H9 (cell line): ENCODE measurements around the gene MOG. TPM values are rescaled to one million over a fixed set of nuclear protein-coding genes. Genes with fewer than 3 reads are reported as not detected.
A peak's percentile ranks its signal among the peaks of the same experiment; 100 is the strongest.

ENCODE experiments used
- DNase-seq: peaks from one replicate; pipeline ENCODE4 v3.0.0-alpha.2; 2017
- H2AFZ ChIP-seq: one replicate; pipeline ENCODE4 v1.6.1; 2013; ENCODE audit warnings: mild to moderate bottlenecking, low read length, control low read depth, moderate library complexity
- H2AK5ac ChIP-seq: 2 replicates; pipeline ENCODE4 v1.6.1; 2013; ENCODE audit warnings: low read length, control low read depth, mixed read lengths; ENCODE audit not compliant: insufficient read length
- H2BK120ac ChIP-seq: one replicate; pipeline ENCODE4 v1.6.1; 2013; ENCODE audit warnings: low read depth, mild to moderate bottlenecking, low read length, control low read depth, inconsistent platforms; ENCODE audit not compliant: poor library complexity, severe bottlenecking
- H2BK12ac ChIP-seq: 2 replicates; pipeline ENCODE4 v1.6.1; 2013; ENCODE audit warnings: low read length, control low read depth, mixed read lengths, low read depth; ENCODE audit not compliant: insufficient read length
- H2BK15ac ChIP-seq: 2 replicates; pipeline ENCODE4 v1.6.1; 2013; ENCODE audit warnings: low read depth, low read length, control low read depth
- H2BK20ac ChIP-seq: one replicate; pipeline ENCODE4 v1.6.1; 2013; ENCODE audit warnings: low read depth, mild to moderate bottlenecking, low read length, control low read depth, inconsistent platforms; ENCODE audit not compliant: poor library complexity, severe bottlenecking
- H2BK5ac ChIP-seq: 2 replicates; pipeline ENCODE4 v1.6.1; 2013; ENCODE audit warnings: low read length, control low read depth, mixed read lengths; ENCODE audit not compliant: insufficient read length
- H3K14ac ChIP-seq: 2 replicates; pipeline ENCODE4 v1.6.1; 2013; ENCODE audit warnings: low read length, control low read depth; ENCODE audit not compliant: insufficient read depth
- H3K18ac ChIP-seq: 2 replicates; pipeline ENCODE4 v1.6.1; 2013; ENCODE audit warnings: low read depth, mild to moderate bottlenecking, mixed read lengths, low read length, control low read depth; ENCODE audit not compliant: insufficient read length
- H3K23ac ChIP-seq: 2 replicates; pipeline ENCODE4 v1.6.1; 2013; ENCODE audit warnings: low read length, control low read depth, mixed read lengths, low read depth; ENCODE audit not compliant: insufficient read length
- H3K23me2 ChIP-seq: 2 replicates; pipeline ENCODE4 v1.6.1; 2013; ENCODE audit warnings: low read depth, mild to moderate bottlenecking, mixed read lengths, low read length, control low read depth; ENCODE audit not compliant: insufficient read length, poor library complexity, severe bottlenecking
- H3K27ac ChIP-seq: 2 replicates; pipeline ENCODE4 v1.5.1; 2013; ENCODE audit warnings: low read length, control low read depth, mixed read lengths, low read depth; ENCODE audit not compliant: insufficient read length
- H3K27me3 ChIP-seq: 2 replicates; pipeline ENCODE4 v1.6.1; 2013; ENCODE audit warnings: low read length, control low read depth, inconsistent platforms; ENCODE audit not compliant: insufficient read depth
- H3K4ac ChIP-seq: 2 replicates; pipeline ENCODE4 v1.6.1; 2013; ENCODE audit warnings: low read depth, mild to moderate bottlenecking, control low read depth, inconsistent platforms, low read length, moderate library complexity
- H3K4me1 ChIP-seq: 2 replicates; pipeline ENCODE4 v1.6.1; 2013; ENCODE audit warnings: low read length, control low read depth, inconsistent platforms; ENCODE audit not compliant: insufficient read depth
- H3K4me2 ChIP-seq: 2 replicates; pipeline ENCODE4 v1.6.1; 2013; ENCODE audit warnings: low read length, control low read depth, mixed read lengths; ENCODE audit not compliant: insufficient read length, insufficient read depth
- H3K56ac ChIP-seq: 2 replicates; pipeline ENCODE4 v1.6.1; 2013; ENCODE audit warnings: low read depth, mild to moderate bottlenecking, mixed read lengths, low read length, control low read depth; ENCODE audit not compliant: insufficient read length
- H3K79me1 ChIP-seq: 2 replicates; pipeline ENCODE4 v1.6.1; 2013; ENCODE audit warnings: low read depth, mild to moderate bottlenecking, moderate library complexity, low read length, control low read depth, inconsistent platforms; ENCODE audit not compliant: insufficient read depth, poor library complexity, severe bottlenecking
- H3K79me2 ChIP-seq: 2 replicates; pipeline ENCODE4 v1.6.1; 2013; ENCODE audit warnings: low read length, control low read depth, inconsistent platforms; ENCODE audit not compliant: insufficient read depth
- H3K9ac ChIP-seq: 2 replicates; pipeline ENCODE4 v1.6.1; 2013; ENCODE audit warnings: low read length, control low read depth, mixed read lengths; ENCODE audit not compliant: insufficient read length; ENCODE audit errors: extremely low read depth
- H3K9me3 ChIP-seq: one replicate; pipeline ENCODE4 v1.6.1; 2013; ENCODE audit warnings: low read depth, low read length, inconsistent platforms; ENCODE audit not compliant: control insufficient read depth
- H3T11ph ChIP-seq: one replicate; pipeline ENCODE4 v1.6.1; 2013; ENCODE audit warnings: mild to moderate bottlenecking, low read length, control low read depth, inconsistent platforms
- H4K20me1 ChIP-seq: one replicate; pipeline ENCODE4 v1.6.1; 2013; ENCODE audit not compliant: control insufficient read depth, insufficient read length, insufficient read depth
- H4K5ac ChIP-seq: 2 replicates; pipeline ENCODE4 v1.6.1; 2013; ENCODE audit warnings: low read depth, mild to moderate bottlenecking, mixed read lengths, low read length, control low read depth; ENCODE audit not compliant: insufficient read length
- H4K8ac ChIP-seq: replicated peaks from 2 replicates; pipeline ENCODE4 v1.6.1; 2013; ENCODE audit warnings: low read length, control low read depth, mixed read lengths, low read depth; ENCODE audit not compliant: insufficient read length
- H4K91ac ChIP-seq: 2 replicates; pipeline ENCODE4 v1.6.1; 2013; ENCODE audit warnings: low read depth, mild to moderate bottlenecking, moderate library complexity, mixed read lengths, low read length, control low read depth; ENCODE audit not compliant: insufficient read length
- H3K27ac Mint-ChIP-seq, 3 experiments: 2 replicates in 2 of 3; 3 replicates in 1 of 3; pipeline ENCODE4 v1.8.0; 2020 to 2021; ENCODE audit warnings: mixed read lengths in 3 of 3, mild to moderate bottlenecking in 1 of 3, moderate library complexity in 1 of 3
- H3K27me3 Mint-ChIP-seq: 2 replicates; pipeline ENCODE4 v1.8.0; 2021; ENCODE audit warnings: low read depth, mild to moderate bottlenecking, moderate library complexity, mixed read lengths
- H3K36me3 Mint-ChIP-seq, 3 experiments: 2 replicates in 2 of 3; 3 replicates in 1 of 3; pipeline ENCODE4 v1.8.0; 2020 to 2021; ENCODE audit warnings: low read depth in 3 of 3, mixed read lengths in 3 of 3; ENCODE audit not compliant: insufficient read depth in 1 of 3
- H3K4me1 Mint-ChIP-seq, 2 experiments: 2 replicates each; pipeline ENCODE4 v1.8.0; 2020; ENCODE audit warnings: mixed read lengths in 2 of 2
- H3K4me3 Mint-ChIP-seq, 2 experiments: 2 replicates in 1 of 2; 3 replicates in 1 of 2; pipeline ENCODE4 v1.8.0; 2020 to 2021; ENCODE audit warnings: mild to moderate bottlenecking in 2 of 2, mixed read lengths in 2 of 2, moderate library complexity in 1 of 2
- H3K9me3 Mint-ChIP-seq, 2 experiments: 2 replicates in 1 of 2; 3 replicates in 1 of 2; pipeline ENCODE4 v1.8.0; 2020; ENCODE audit warnings: mild to moderate bottlenecking in 2 of 2, mixed read lengths in 2 of 2, moderate library complexity in 1 of 2
- WGBS: extraction: QIAGEN DNeasy Blood & Tissue Kit; methylation state at CpG from one replicate; pipeline ENCODE4 v1.1.7; 2013; ENCODE audit warnings: missing lambda C conversion rate, low lambda C conversion rate, mixed read lengths; ENCODE audit not compliant: insufficient read length; ENCODE audit errors: extremely low coverage; 5-methylcytosine and 5-hydroxymethylcytosine counted together
- total RNA-seq: library from RNA; stranded (reverse); gene quantifications from 2 replicates; pipeline ENCODE4 v1.2.1, GENCODE V29; 2021
- TF ChIP-seq, protein P1 (sequence below): fragments of 200-600 bp; sonication (generic); conservative IDR thresholded peaks from 3 replicates; pipeline ENCODE4 v1.8.0; 2021; ENCODE audit warnings: antibody characterized with exemption, mild to moderate bottlenecking

The MOG gene
- total RNA-seq, 1 experiment from 2014 or later: 0.55 TPM

DNA sequence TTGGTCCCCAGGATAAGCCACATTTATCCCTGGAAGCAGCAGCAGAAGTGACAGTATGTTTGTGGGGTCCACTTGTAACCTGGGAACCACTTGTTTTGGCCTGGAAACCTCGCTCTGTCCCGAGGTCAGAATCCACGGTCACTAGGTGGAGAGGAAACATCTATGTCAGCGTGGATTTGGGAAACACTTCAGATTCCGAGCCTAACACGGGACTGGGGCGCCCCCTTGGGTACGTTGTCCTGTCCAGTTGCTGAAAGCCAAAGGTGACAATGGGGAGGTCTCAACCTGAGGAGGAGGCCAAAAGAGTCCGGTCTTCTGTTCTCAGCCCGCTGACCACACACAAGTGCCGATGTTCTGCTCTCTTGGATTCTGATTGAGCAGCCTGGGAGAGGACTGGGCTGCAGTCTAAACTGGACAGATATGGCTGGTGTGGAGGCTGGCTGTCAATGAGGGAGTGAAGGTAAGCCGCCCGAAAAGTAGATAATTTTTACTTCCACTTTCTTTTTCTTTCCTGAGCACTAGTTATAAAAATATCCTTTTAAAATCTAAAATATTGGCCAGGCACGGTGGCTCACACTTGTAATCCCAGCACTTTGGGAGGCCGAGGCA, 28.9 kb downstream of the MOG start:
- DNase-seq: peak; percentile 79
- Mint-ChIP-seq H3K27ac (0 out of 7 replicates have a peak overlapping the region, but pooled peaks of 1 of the 3 experiments have one; percentile 85), H3K4me1 (peaks cover 14 to 18% of the 10 kb centered on the region in 2 experiments), H3K36me3 (peaks cover 0 to 9% (median 0%) of the 10 kb centered on the region in 3 experiments; a peak in 3 of 7 replicates), H3K9me3 (no peaks in the 10 kb centered on the region; a peak in 1 of 5 replicates), H3K4me3 (no peak overlapping the region), H3K27me3 (no peaks in the 10 kb centered on the region)
- H2AK5ac ChIP-seq: no peak overlapping the region
- H3K9ac ChIP-seq: no peak overlapping the region
- no peak overlapping the region for H2BK12ac ChIP-seq
- no peak overlapping the region for H3K4ac ChIP-seq
- no peaks in the 10 kb centered on the region for H3K79me2 ChIP-seq
- H3K79me1 ChIP-seq: no peaks in the 10 kb centered on the region
- no CpG with 5 or more reads among the region's 15 CpGs for WGBS
- no peaks in the 10 kb centered on the region for H3K23me2 ChIP-seq
- no peak overlapping the region for H4K8ac ChIP-seq
- peaks cover 6% of the 10 kb centered on the region; the same call in 1 of the 2 replicates for H3K4me1 ChIP-seq
- no peak overlapping the region for H2BK120ac ChIP-seq
- H4K20me1 ChIP-seq: no peaks in the 10 kb centered on the region
- no peak overlapping the region for H4K91ac ChIP-seq
- TF ChIP-seq, protein P1, sequence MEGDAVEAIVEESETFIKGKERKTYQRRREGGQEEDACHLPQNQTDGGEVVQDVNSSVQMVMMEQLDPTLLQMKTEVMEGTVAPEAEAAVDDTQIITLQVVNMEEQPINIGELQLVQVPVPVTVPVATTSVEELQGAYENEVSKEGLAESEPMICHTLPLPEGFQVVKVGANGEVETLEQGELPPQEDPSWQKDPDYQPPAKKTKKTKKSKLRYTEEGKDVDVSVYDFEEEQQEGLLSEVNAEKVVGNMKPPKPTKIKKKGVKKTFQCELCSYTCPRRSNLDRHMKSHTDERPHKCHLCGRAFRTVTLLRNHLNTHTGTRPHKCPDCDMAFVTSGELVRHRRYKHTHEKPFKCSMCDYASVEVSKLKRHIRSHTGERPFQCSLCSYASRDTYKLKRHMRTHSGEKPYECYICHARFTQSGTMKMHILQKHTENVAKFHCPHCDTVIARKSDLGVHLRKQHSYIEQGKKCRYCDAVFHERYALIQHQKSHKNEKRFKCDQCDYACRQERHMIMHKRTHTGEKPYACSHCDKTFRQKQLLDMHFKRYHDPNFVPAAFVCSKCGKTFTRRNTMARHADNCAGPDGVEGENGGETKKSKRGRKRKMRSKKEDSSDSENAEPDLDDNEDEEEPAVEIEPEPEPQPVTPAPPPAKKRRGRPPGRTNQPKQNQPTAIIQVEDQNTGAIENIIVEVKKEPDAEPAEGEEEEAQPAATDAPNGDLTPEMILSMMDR: peak; percentile 77
- no peaks in the 10 kb centered on the region for H3K27me3 ChIP-seq
- no peak overlapping the region for H3K56ac ChIP-seq
- no peak overlapping the region for H2BK20ac ChIP-seq
- no peak overlapping the region for H2BK5ac ChIP-seq
- H3K18ac ChIP-seq: no peak overlapping the region
- H3T11ph ChIP-seq: no peak overlapping the region
- H4K5ac ChIP-seq: no peak overlapping the region
- H3K27ac ChIP-seq: no peak overlapping the region
- no peak overlapping the region for H3K4me2 ChIP-seq
- H2AFZ ChIP-seq: no peak overlapping the region
- H2BK15ac ChIP-seq: no peak overlapping the region
- no peaks in the 10 kb centered on the region for H3K9me3 ChIP-seq
- no peak overlapping the region for H3K23ac ChIP-seq
- H3K14ac ChIP-seq: no peak overlapping the region
